IMR-90 (cell line): Measurements from ENCODE around the gene GPATCH2L.

ENCODE experiments used
- CTCF ChIP-seq: conservative IDR thresholded peaks from 2 replicates; pipeline ENCODE4 v1.5.1; 2012; ENCODE audit warnings: mild to moderate bottlenecking, low read depth, low read length, improper control_type of control experiment
- MAFK ChIP-seq: IDR thresholded peaks from 2 replicates; pipeline ENCODE4 v1.6.1; 2012; ENCODE audit warnings: low read depth, low read length, improper control_type of control experiment
- POLR2A ChIP-seq: IDR thresholded peaks from 2 replicates; pipeline ENCODE4 v1.6.1; 2012; ENCODE audit warnings: mild to moderate bottlenecking, low read depth, low read length
- RAD21 ChIP-seq: IDR thresholded peaks from 2 replicates; pipeline ENCODE4 v1.6.1; 2012; ENCODE audit warnings: low read length, improper control_type of control experiment
- SMC3 ChIP-seq: fragments of 150-350 bp; IDR thresholded peaks from 2 replicates; pipeline ENCODE4 v1.6.1; 2016; ENCODE audit warnings: low read depth, mild to moderate bottlenecking, antibody characterized with exemption, low read length, moderate library complexity

- no peak for TF ChIP-seq SMC3
- TF ChIP-seq CTCF, result no peak
- no peak for TF ChIP-seq MAFK
- TF ChIP-seq RAD21, result no peak
- TF ChIP-seq POLR2A, result no peak
These were observed 25.6 kb upstream of the GPATCH2L start for GRCh38 chr14:76126076-76126475.
